ENCODE data around the gene TMEM45A. TPM values are rescaled to one million over a fixed set of nuclear protein-coding genes. Genes with fewer than 3 reads are reported as not detected.

Gene TMEM45A
- total and polyA plus RNA-seq, 7 donors: 1.5 to 5.4 (median 1.7) TPM

- Histone ChIP-seq H3K4me1 (no peaks in the 10 kb centered on the region), H3K36me3 (ENCODE audit: insufficient read depth in 1 of 2, low read depth in 1 of 2) (no peaks in the 10 kb centered on the region), H3K9me3 (no peaks in the 10 kb centered on the region), H3K27me3 (ENCODE audit: insufficient read depth in 3 of 3, low read length in 2 of 3) (peaks cover 0 to 3% (median 0%) of the 10 kb centered on the region in 3 donors), H3K27ac (no peak overlapping the region), H3K4me3 (no peak overlapping the region)
- intact Hi-C loops (cut with DNase I): no loop called here
- no peak for ATAC-seq
- no peak for DNase-seq
- WGBS, 3 donors: 71 to 75% (median 75%) methylated on average over 2 of the region's 2 CpGs
- no peak for TF ChIP-seq CTCF (IDR thresholded peaks at IDR 0.05)
Measured at GRCh38 chr3:100482176-100482575, 10.2 kb upstream of the TMEM45A start.

DNA sequence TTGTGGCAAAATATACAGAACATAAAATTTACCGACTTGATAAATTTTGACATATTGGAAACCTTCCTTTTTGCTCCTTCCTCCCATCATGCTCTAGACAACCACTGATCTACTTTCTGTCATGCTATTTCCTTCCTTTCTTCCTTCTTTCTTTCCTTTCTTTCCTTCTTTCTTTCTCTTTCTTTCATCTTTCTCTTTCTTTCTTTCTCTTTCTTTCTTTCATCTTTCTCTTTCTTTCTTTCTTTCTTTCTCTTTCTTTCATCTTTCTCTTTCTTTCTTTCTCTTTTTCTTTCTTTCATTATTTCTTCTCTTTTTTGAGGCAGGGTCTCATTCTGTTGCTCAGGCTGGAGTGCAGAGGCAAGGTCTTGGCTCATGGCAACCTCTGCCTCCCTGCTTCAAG lies 8.9 kb upstream of the TMEM45A start:
- intact Hi-C loops (cut with DNase I): no loop called here
- no peak for ATAC-seq
- Histone ChIP-seq H3K36me3 (ENCODE audit: insufficient read depth in 1 of 2, low read depth in 1 of 2) (no peaks in the 10 kb centered on the region), H3K4me3 (no peak overlapping the region), H3K4me1 (no peaks in the 10 kb centered on the region), H3K9me3 (no peaks in the 10 kb centered on the region), H3K27ac (no peak overlapping the region), H3K27me3 (ENCODE audit: insufficient read depth in 3 of 3, low read length in 2 of 3) (peaks cover 0 to 3% (median 0%) of the 10 kb centered on the region in 3 donors)
- 89 to 100% (median 94%) methylated on average over 1 of the region's 1 CpG for WGBS, 3 donors
- no peak for DNase-seq
- TF ChIP-seq CTCF (IDR thresholded peaks at IDR 0.05): no peak

- ATAC-seq (no peak), DNase-seq (no peak)
- no peaks in the 10 kb centered on the region for H3K4me1 ChIP-seq
- intact Hi-C loops (cut with DNase I): no loop called here
- H3K9me3 ChIP-seq: no peaks in the 10 kb centered on the region
- peaks cover 0 to 3% (median 0%) of the 10 kb centered on the region in 3 donors for H3K27me3 ChIP-seq (ENCODE audit: insufficient read depth in 3 of 3, low read length in 2 of 3)
- H3K4me3 ChIP-seq: no peak overlapping the region
- 86 to 95% (median 94%) methylated on average over 2 of the region's 2 CpGs for WGBS, 3 donors
- TF ChIP-seq CTCF (IDR thresholded peaks at IDR 0.05): no peak
- no peak overlapping the region for H3K27ac ChIP-seq
- no peaks in the 10 kb centered on the region for H3K36me3 ChIP-seq (ENCODE audit: insufficient read depth in 1 of 2, low read depth in 1 of 2)
Measured at GRCh38 chr3:100486808-100487207, 5.6 kb upstream of the TMEM45A start.

- ATAC-seq (no peak), DNase-seq (no peak)
- intact Hi-C loops (cut with DNase I): no loop called here
- no peak for TF ChIP-seq CTCF (IDR thresholded peaks at IDR 0.05)
- WGBS, 3 donors: 74 to 91% (median 85%) methylated on average over 1 of the region's 1 CpG
- no peaks in the 10 kb centered on the region for H3K27me3 ChIP-seq (ENCODE audit: insufficient read depth in 3 of 3, low read length in 2 of 3)
- no peaks in the 10 kb centered on the region for H3K36me3 ChIP-seq (ENCODE audit: insufficient read depth in 1 of 2, low read depth in 1 of 2)
- no peak overlapping the region for H3K27ac ChIP-seq
- H3K4me3 ChIP-seq: no peak overlapping the region
- H3K4me1 ChIP-seq: no peaks in the 10 kb centered on the region
- H3K9me3 ChIP-seq: no peaks in the 10 kb centered on the region
Measured at GRCh38 chr3:100489118-100489517, 3.3 kb upstream of the TMEM45A start.

GRCh38 chr3:100496711-100497261 lies 4.4 kb downstream of the TMEM45A start:
- intact Hi-C loops (cut with DNase I): loop anchor here in 1 of 2 donors (1.0 kb wide), 1 partner anchor 29 kb away; no protein-coding TSS in a partner anchor
- ATAC-seq: no peak

More at GRCh38 chr3:100496711-100497261, 4.4 kb downstream of the TMEM45A start:
- Histone ChIP-seq H3K9me3 (no peaks in the 10 kb centered on the region), H3K27me3 (ENCODE audit: insufficient read depth in 3 of 3, low read length in 2 of 3) (no peaks in the 10 kb centered on the region), H3K4me3 (no peak overlapping the region), H3K27ac (no peak overlapping the region), H3K36me3 (ENCODE audit: insufficient read depth in 1 of 2, low read depth in 1 of 2) (no peaks in the 10 kb centered on the region), H3K4me1 (no peaks in the 10 kb centered on the region)
- TF ChIP-seq CTCF (IDR thresholded peaks at IDR 0.05): no peak
- DNase-seq: no peak

All from psoas muscle (tissue), 8 donors.